Activated CD4-positive, alpha-beta T cell treated with anti-CD3 and anti-CD28 coated beads, Interleukin-2, amount 50 U/mL, for 4 hours (primary cell): ENCODE measurements around the gene DCT.

ENCODE experiments used
- DNase-seq, 2 experiments: peaks; one replicate each; pipeline ENCODE4 v3.0.0-alpha.2; 2020

DCT gene

GRCh38 chr13:94390881-94391280 lies 88.6 kb downstream of the DCT start:
- DNase-seq = no peak

GRCh38 chr13:94389604-94390351 lies 89.7 kb downstream of the DCT start:
- no peak for DNase-seq

GRCh38 chr13:94387047-94387446 lies 92.4 kb downstream of the DCT start:
- no peak for DNase-seq
